WI38 (cell line): ENCODE measurements around the gene KRTAP9-2.
"Not testable (repeated sequence)": the region's sequence is repeated elsewhere in the genome, so short reads cannot be mapped to it uniquely, and the experiment has no call there.

ENCODE experiments used
- H3K4me3 ChIP-seq: 2 replicates; pipeline ENCODE4 v1.5.1; 2011; ENCODE audit warnings: low read depth, mild to moderate bottlenecking, control low read depth, low read length
- CTCF ChIP-seq: IDR thresholded peaks from 2 replicates; pipeline ENCODE4 v1.5.1; 2012; ENCODE audit warnings: low read depth, mild to moderate bottlenecking, control low read depth, low read length

KRTAP9-2 gene

GRCh38 chr17:41265078-41265477 lies 38.6 kb downstream of the KRTAP9-2 start, which contains the start of gene KRTAP9-6:
TSS of gene KRTAP9-6 (plus strand) at chr17:41265378. CDS start at chr17:41265378, 0 bp downstream.
- TF ChIP-seq CTCF = no peak
- no peak within 1 kb of the TSS for H3K4me3 ChIP-seq

- no peak for TF ChIP-seq CTCF
- no peak overlapping the region for H3K4me3 ChIP-seq
These were observed 41.3 kb downstream of the KRTAP9-2 start for GRCh38 chr17:41267711-41268110.

- H3K4me3 ChIP-seq = not testable (repeated sequence)
These were observed 44.9 kb downstream of the KRTAP9-2 start for GRCh38 chr17:41271323-41271722.

GRCh38 chr17:41271858-41272257 lies 45.4 kb downstream of the KRTAP9-2 start:
- no peak for TF ChIP-seq CTCF
- no peak overlapping the region for H3K4me3 ChIP-seq

- H3K4me3 ChIP-seq = not testable (repeated sequence)
These were observed 49.3 kb downstream of the KRTAP9-2 start, which contains the start of gene KRTAP9-7 for GRCh38 chr17:41275648-41276190. TSS of gene KRTAP9-7 (plus strand) at chr17:41275698. CDS start at chr17:41275698, 0 bp downstream.
